ENCODE data around the gene SLC24A5.

DNA sequence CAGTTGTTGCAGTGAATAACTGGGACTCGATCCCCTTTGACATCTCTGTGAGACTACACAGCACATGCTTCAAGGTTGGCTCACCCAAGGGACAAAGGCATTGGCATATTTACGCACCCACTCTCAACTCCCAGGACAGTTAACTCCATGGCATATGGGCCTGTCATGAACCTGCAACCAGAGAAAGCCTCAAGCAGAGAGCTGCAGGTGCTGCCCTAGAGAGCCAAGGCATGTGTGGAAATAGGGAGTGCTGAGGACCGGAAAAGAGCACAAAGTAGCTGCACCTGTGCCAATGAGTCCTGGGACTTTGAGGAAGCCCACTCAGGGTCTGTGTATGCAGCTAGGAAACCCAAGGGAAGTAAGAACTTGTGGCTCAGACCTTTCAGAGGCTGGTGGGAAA lies 32.9 kb upstream of the SLC24A5 start:
- TF ChIP-seq, protein P1, sequence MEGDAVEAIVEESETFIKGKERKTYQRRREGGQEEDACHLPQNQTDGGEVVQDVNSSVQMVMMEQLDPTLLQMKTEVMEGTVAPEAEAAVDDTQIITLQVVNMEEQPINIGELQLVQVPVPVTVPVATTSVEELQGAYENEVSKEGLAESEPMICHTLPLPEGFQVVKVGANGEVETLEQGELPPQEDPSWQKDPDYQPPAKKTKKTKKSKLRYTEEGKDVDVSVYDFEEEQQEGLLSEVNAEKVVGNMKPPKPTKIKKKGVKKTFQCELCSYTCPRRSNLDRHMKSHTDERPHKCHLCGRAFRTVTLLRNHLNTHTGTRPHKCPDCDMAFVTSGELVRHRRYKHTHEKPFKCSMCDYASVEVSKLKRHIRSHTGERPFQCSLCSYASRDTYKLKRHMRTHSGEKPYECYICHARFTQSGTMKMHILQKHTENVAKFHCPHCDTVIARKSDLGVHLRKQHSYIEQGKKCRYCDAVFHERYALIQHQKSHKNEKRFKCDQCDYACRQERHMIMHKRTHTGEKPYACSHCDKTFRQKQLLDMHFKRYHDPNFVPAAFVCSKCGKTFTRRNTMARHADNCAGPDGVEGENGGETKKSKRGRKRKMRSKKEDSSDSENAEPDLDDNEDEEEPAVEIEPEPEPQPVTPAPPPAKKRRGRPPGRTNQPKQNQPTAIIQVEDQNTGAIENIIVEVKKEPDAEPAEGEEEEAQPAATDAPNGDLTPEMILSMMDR (IDR thresholded peaks at IDR 0.05), result no peak
- no peak for TF ChIP-seq EP300 (IDR thresholded peaks at IDR 0.05; ENCODE audit: low read depth)
- no peak for TF ChIP-seq POLR2AphosphoS5 (IDR thresholded peaks at IDR 0.05)
- TF ChIP-seq POLR2A (IDR thresholded peaks at IDR 0.05), result no peak

Data from transverse colon (tissue), 4 donors.